C4-2B (cell line): ENCODE data around the gene BMPR1B.

Experiments used
- H3K27ac ChIP-seq: fragments of 450-650 bp; 2 replicates; pipeline ENCODE4 v1.5.1; 2017
- ZFX ChIP-seq: fragments of 450-650 bp; IDR thresholded peaks from 2 replicates; pipeline ENCODE4 v1.6.1; 2017
- TF ChIP-seq, protein P1 (sequence below): fragments of 450-650 bp; conservative IDR thresholded peaks from 2 replicates; pipeline ENCODE4 v1.5.1; 2017; ENCODE audit warnings: mild to moderate bottlenecking

Gene BMPR1B

GRCh38 chr4:94744850-94745249 lies 12.9 kb upstream of the BMPR1B start:
- TF ChIP-seq, protein P1, sequence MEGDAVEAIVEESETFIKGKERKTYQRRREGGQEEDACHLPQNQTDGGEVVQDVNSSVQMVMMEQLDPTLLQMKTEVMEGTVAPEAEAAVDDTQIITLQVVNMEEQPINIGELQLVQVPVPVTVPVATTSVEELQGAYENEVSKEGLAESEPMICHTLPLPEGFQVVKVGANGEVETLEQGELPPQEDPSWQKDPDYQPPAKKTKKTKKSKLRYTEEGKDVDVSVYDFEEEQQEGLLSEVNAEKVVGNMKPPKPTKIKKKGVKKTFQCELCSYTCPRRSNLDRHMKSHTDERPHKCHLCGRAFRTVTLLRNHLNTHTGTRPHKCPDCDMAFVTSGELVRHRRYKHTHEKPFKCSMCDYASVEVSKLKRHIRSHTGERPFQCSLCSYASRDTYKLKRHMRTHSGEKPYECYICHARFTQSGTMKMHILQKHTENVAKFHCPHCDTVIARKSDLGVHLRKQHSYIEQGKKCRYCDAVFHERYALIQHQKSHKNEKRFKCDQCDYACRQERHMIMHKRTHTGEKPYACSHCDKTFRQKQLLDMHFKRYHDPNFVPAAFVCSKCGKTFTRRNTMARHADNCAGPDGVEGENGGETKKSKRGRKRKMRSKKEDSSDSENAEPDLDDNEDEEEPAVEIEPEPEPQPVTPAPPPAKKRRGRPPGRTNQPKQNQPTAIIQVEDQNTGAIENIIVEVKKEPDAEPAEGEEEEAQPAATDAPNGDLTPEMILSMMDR = no peak
- no peak for TF ChIP-seq ZFX

DNA sequence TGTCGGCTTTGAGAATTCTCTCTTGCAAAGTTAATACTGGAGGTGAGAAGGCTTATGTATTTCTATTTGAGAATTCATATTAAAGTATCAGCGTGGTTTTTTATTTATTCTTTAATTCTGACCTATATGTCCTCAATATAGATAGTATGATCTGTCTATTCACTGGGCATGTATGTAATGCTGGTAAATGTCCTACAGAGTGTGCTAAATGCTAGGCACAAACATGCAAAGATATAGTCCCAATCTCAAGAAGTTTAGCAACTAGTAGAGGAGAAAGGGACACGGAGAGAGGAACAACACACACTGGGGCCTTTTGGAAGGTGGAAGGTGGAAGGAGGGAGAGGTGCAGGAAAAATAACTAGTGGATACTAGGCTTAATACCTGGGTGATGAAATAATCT lies 11.0 kb upstream of the BMPR1B start:
- TF ChIP-seq, protein P1 = 0 out of 2 replicates have a peak, but pooled peaks have one; percentile 8
- no peak for TF ChIP-seq ZFX
- H3K27ac ChIP-seq = no peak overlapping the region

More at GRCh38 chr4:94744850-94745249, 12.9 kb upstream of the BMPR1B start:
- H3K27ac ChIP-seq = no peak overlapping the region

GRCh38 chr4:94758141-94758699 lies 465 bp downstream of the BMPR1B start:
- peak; percentile 37 for TF ChIP-seq ZFX
- TF ChIP-seq, protein P1 = no peak
- H3K27ac ChIP-seq = peak overlapping the region; percentile 71

DNA sequence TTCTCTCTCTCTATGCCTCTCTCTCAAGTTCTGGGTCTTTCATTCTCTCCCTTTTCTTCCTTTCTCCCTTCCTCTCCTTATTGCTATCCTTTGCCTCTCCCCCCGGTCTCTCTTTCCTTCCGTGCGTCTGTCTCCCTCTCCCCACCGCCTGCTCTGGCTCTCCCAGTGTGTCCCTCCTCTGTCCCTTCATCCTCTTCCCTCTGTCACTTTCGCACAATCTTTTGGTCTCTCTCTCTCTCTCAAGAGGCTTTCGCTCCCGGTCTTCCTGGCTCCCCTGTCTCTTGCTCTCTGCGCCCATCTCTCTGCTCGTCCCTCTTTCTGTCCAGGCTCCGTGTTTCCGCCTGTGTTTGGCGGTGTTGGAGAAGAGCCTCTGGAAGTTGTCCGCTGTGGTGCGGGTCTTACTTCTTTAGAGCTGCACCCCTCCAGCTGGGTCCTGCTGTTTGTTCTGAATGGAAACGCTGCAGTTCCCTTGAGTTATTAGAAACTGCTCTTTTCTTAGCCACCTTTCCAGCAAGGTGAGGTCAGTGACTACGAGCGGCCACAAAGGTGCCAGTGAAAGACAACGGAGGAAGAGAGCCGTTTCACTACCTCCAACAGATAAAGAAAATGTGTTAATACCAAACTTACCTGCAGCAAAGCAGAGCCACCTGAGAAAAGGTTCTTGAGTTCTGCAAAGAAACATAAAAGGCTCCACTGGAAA lies 1.1 kb downstream of the BMPR1B start:
- peak overlapping the region; percentile 71 for H3K27ac ChIP-seq
- TF ChIP-seq, protein P1 = no peak
- no peak for TF ChIP-seq ZFX

- no peak overlapping the region; the same call in 1 of the 2 replicates for H3K27ac ChIP-seq
- TF ChIP-seq, protein P1 = no peak
- TF ChIP-seq ZFX = no peak
These were observed 2.0 kb downstream of the BMPR1B start for GRCh38 chr4:94759767-94760211.

GRCh38 chr4:94762326-94762725 lies 4.6 kb downstream of the BMPR1B start:
- TF ChIP-seq ZFX = no peak
- TF ChIP-seq, protein P1 = no peak
- H3K27ac ChIP-seq = no peak overlapping the region

DNA sequence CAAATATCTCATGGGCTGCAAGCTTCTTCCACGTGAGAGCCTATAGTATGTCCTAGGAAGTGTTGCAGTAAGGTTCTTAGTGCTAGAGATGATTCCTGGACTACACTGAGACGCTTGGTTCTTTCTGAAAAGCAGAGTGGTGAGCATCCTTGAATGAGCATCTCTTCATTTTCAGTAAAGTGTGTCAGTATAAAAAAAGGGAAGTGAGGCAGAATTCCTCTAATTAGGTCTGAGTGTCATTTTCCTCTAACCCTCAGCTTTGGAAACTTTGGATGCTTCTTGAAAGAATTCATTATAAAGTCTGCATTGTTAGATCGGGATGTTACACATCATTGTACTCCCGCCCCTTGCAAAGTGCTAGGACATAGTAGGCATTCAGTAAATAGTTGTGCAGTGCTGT lies 5.2 kb downstream of the BMPR1B start:
- TF ChIP-seq, protein P1 = no peak
- no peak for TF ChIP-seq ZFX
- H3K27ac ChIP-seq = no peak overlapping the region
